LNCAP (cell line): ENCODE measurements around the gene TP63.

Experiments
- TF ChIP-seq, protein P1 (sequence below): fragments of 450-650 bp; IDR thresholded peaks from 2 replicates; pipeline ENCODE4 v1.5.1; 2017; ENCODE audit warnings: mild to moderate bottlenecking

TP63 gene

DNA sequence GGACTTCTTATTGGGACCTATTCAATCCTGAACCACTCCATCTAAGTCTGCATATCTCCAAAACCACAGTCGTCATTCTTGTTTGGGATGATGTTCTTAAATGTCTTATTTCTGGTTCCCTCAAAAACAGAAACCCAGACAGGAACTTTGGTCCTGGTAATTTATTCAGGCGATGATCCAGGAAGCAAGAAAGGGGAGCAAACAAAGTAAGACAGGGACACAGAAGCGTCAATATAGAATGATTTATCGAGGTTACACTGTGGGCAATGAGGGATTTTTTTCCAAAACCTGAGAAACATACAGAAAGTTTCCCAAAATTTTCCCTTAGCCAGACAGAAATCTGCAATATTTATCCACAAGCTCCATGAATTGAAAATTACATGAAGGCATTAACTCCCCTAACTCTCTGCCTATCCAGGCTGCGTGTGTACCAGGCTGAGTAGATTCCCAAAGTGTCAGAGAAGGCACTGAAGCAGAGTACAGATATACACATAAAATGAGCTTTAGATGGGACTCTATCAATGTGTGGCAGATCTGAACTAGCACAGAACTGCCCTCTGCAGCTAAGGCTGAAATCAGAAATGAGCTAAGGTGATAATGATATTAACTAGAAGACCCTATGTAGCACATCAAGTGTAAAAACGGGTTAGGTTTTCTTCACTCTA, 43.2 kb downstream of the TP63 start:
- TF ChIP-seq, protein P1, sequence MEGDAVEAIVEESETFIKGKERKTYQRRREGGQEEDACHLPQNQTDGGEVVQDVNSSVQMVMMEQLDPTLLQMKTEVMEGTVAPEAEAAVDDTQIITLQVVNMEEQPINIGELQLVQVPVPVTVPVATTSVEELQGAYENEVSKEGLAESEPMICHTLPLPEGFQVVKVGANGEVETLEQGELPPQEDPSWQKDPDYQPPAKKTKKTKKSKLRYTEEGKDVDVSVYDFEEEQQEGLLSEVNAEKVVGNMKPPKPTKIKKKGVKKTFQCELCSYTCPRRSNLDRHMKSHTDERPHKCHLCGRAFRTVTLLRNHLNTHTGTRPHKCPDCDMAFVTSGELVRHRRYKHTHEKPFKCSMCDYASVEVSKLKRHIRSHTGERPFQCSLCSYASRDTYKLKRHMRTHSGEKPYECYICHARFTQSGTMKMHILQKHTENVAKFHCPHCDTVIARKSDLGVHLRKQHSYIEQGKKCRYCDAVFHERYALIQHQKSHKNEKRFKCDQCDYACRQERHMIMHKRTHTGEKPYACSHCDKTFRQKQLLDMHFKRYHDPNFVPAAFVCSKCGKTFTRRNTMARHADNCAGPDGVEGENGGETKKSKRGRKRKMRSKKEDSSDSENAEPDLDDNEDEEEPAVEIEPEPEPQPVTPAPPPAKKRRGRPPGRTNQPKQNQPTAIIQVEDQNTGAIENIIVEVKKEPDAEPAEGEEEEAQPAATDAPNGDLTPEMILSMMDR: no peak

DNA sequence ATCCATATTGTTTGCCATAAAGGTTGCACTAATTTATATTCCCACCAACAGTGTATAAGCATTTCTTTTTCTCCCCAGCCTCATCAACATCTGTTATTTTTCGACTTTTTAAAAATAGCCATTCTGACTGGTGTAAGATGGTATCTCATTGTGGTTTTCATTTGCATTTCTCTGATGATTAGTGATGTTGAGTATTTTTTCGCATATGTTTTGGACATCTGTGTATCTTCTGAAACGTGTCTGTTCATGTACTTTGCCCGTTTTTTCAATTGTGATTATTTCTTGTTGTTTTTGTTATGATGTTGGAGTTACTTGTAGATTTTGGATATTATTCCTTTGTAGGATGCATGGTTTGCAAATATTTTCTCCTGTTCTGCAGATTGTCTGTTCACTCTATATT, 46.5 kb downstream of the TP63 start:
- TF ChIP-seq, protein P1: no peak

DNA sequence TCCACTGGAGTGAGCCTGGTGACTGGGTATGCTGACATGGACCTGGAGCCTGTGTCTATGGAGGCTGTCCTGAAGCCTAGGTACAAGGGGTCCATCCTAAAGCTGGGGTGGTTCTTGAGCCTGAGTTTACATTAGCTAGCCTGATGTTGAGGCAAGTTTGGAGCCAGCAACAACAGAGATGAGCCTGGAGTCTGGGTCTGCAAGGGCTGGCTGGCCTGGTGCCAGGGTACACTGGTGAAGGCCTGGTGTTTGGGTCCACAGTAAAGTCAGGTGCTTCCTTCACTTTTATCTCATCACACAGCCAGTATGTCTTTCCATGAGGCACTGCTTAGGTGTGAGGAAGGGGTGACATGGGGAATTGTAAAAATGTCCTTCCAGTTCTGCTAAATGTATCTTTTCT, 49.5 kb downstream of the TP63 start:
- TF ChIP-seq, protein P1: no peak

DNA sequence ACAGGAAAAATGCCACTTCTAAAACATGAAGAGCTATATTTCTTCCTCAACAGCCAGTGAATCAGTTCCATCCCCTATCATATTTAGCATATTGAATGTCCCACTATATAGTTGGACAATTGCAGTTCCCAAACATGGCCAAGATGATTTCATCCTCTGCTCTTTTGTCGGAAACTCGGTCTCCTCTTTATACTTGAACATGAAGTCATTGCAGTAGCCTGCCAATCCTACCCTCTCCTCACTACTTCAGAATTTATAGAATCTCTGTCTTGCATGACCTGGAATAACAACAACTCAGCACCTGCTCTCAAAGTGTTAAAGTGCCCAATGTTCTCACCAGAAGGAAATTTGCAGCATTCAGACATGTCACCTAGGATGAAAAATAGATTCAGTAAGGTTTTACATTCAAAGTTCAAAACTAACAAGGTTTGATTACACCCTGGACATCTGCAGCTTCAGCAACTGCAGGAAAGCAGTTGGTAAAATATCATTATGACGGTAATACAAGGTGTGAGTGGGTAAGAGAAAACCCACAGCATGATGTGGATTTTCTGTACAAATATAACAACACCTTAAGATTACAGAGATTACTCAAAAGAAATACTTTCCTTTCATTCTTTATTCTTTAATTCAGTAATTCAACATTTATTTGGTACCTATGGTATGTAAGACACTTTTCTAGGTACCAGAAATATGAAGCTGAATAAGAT, 52.5 kb downstream of the TP63 start:
- TF ChIP-seq, protein P1: no peak

DNA sequence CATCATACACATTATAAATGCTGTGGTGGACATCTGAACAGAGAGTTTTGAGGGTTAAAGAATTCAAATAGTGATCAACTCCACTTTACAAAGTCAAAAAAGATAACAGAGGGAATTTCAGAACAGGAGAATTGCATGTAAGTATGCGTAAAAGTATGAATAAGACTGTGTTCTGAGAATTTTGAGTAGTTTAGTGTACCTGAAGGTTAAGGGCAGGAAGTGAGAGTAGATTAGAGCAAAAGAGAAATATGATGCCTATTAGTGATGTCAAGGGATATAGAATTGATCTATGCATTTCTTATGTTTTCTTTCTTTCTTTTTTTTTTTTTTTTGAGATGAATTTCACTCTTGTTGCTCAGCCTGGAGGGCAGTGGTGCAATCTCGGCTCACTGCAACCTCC, 53.1 kb downstream of the TP63 start:
- TF ChIP-seq, protein P1: no peak

DNA sequence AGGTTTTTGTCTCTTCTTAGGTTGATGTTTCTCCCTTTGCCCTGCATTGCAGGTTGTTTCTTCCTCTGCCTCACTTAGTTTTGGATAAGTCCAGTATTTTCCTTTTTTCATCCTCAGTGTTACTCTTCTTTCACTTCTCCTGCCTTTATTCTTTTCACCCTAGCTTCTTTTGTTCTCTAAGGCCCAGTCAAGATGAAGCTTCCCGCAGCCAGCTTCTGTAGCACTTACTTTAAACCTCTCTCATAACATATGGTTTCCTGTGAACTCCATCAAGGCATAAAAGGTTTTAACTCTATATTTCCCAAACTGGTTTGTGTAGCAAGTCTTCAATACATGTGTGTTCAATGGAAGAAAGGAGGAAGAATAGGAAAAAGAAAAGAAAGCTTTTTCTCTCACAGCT, 54.1 kb downstream of the TP63 start:
- TF ChIP-seq, protein P1: no peak

DNA sequence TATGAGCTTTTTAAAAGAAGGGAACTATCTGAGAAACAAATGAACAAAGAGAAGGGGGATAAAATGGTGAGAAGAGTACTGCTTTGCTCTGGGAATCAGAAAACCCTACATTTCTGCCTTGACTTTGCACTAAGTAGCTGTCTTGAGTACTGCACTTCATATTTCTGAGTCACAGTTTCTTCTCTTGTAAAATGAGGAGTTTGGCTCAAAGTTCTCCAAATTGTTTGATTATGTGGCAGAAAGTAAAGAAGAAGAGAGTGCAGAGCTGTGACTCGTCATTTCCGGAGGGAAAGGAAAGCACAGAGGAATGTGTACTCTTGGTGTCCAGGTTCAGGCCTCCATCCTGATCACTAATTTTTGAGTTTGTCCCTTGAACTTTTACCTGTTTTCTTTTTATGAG, 54.7 kb downstream of the TP63 start:
- TF ChIP-seq, protein P1: no peak
